HG03103 (cell line): Measurements from ENCODE around the gene FKBP8.
A peak's percentile ranks its signal among the peaks of the same experiment; 100 is the strongest.

ENCODE experiments used
- ATAC-seq: cut with Tn5 transposase; IDR thresholded peaks from one replicate; pipeline ENCODE4 v1.9.1; 2021; ENCODE audit warnings: low read depth; ENCODE audit not compliant: unreplicated experiment

Gene FKBP8

DNA sequence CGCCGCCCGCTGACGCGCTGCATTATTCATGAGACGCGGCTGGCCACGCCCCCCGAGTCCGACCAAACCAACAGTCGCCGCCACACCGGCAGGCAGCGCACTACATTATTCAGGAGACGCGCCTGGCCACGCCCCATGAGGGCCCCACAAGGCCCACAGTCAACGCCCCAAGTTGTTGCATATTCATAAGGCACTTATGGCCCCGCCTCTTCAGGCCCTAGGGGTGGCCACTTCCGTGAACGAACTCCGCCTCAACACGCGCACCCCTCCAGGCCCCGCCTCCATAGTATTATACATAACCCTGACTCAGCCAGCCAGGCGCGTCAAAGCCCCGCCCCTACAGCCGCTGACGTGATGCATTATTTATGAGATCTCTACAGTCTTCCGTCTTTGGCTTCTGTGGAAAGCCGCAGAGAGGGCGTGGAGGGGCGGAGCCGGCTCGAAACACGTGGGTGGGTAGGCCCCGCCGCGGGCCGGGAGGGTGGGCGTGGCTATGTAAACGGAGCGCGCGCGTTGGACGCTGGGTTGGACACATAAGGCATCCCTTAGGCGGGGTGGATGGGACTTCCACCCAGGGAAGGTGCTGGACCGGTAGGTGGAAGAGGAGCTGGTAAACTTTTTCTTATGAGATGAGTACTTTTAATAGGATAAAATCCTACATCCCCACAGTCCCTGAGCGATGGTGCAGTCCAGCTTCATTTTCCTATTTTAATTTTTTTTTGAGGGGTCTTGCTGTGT lies 21.1 kb downstream of the FKBP8 start:
- peak; percentile 78 for ATAC-seq

DNA sequence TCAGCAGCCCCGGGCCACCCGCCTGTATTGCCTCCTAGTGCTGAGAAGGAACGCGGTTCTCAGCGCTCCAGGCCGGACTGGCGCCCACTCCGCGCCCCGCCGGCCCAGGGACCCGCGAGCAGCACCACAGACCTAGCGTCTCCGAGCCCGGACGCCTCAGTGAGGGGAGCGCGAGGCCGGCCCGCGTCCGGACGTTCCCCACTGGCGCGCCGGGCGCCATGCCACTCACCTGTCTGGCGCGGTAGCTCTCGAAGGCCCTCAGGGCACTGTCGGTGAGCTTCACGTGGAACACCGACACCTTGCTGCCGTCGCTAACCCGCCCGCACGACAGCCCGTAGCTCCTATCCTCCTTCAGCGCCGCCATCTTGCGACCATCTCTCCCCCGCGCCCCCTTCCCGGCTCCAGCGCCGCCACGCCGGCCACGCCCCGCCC lies 21.7 kb downstream of the FKBP8 start, which contains the start of gene ELL:
TSS of gene ELL (minus strand) at position 379 of the 432 bp plus-strand sequence. CDS start at position 364, 15 bp downstream.
- ATAC-seq = peak; percentile 6

DNA sequence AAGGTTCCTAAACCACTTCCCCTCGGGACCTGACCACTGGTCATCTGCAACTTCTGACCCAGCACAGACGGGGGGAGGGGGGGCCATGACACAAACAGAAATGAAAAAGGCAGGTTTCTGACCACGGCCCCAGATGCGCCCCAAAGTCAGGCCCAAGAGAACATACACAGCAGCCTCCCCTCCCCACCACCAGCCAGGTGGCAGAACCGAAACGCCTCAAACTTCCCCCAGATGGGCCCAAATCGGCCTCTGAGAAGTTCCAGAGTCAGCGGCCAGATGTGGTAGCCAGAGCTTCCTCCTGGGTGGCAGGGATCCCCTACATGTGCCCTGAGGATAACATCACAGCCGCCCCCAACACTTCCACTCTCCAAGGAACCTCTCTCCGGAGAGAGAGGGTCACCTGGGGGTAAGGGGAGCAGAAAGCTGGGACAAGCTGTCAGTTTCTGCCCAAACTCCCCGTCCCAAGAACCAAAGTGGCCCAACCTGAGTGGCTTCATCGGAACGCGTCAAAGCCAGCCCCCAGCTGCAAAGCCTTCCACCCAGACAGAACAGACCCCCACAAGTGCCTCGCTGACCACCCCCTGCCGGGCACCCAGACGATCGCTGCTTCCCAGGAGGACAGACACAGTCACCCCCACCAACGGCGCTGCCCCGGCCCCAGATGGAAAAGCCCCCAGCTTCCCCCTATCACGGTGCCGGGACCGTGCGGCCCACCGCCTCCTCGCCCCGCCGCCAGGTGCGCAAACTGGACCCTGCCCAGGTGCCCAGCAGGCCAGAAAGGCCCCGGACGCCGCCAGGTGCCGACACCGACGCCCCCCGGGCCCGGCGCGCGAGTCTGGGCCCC lies 22.3 kb downstream of the FKBP8 start:
- no peak for ATAC-seq

DNA sequence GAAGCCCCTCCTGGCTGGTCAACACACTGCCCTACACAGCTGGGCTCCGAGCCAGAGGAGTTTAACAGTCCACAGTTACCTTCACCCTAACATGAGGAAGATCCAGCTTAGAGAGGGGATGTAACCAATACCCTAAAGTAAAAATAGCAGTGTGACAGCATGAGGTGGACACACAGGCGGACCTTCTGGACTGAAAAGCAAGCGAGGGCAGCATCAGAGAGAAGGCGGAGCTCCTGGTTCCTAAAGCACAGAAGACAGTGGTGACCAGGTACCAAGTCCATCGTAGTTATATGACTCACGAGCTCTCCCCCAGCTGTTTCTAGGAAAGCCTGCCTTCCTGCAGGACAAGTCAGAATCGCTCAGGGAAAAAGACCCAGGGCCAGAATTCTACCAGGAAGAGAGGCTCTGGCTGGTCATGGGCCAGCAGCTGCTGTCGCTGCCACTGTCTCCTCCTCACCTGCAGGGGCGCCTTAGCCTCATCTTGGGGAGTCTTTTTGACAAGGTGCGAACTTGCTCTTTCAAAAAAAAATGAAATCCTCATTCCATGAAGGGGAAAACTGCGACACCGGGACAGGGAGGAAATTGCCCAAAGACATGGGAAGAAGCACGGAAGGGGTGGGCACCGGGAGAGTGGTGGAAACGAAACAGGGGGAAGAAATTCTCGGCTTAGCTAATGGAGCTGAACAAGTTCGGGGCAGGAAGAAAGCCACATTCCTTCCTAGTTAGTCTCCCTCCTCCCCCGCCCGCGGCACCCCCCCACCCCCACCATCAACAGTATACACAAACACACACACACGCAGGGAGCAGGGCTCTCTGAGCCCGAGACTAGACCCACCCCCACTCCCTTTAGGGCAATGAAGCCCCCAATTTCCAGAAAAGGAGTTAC lies 23.2 kb downstream of the FKBP8 start:
- no peak for ATAC-seq

DNA sequence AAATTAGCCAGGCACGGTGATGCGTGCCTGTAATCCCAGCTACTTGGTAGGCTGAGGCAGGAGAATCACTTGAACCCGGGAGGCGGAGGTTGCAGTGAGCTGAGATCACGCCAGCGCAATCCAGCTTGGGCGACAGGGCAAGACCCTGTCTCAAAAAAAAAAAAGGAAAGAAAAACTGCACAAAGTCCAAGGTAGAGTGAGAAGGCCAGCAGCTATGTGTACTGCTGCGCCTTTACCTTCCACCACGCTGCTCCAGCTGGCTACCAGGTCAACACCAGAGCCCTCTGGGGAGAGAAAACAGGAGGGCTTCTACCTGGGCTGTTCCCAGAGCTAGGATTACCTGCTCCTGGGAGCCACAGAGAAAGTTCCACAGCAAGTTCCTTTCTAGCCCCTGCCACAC lies 24.7 kb downstream of the FKBP8 start:
- no peak for ATAC-seq

DNA sequence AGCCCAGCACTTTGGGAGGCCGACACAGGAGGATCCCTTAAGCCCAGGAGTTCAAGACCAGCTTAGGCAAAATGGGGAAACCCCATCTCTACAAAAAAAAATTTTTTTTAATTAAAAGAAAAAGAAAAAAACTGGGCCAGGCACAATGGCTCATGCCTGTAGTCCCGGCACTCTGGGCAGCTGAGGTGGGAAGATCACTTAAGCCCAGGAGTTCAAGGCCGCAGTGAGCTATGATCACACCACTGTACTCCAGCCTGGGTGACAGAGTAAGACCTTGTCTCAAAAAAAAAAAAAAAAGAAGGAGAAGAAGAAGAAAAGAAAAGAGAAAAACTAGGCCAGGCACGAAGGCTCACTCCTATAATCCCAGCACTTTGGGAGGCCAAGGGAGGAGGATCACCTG lies 25.8 kb downstream of the FKBP8 start:
- ATAC-seq = no peak

DNA sequence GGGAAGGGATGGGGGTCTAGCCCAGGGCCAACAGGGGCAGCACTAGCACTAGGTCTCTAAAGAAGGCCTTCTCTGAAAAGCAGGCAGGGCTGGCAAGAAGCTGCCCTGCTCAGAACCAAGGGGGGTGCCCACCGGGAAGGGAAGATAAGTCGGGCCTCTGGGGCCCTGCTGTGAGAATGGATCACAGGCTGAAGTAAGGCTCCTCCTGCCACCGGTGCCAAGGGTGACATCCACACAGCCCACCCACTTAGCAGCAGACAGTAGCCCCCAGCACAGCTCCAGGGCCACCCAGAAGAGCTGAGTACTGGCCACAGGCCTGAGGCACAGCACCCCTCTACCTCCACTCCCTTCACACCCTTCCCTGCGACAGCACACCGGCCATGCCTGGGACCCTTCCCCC lies 27.4 kb downstream of the FKBP8 start:
- no peak for ATAC-seq

DNA sequence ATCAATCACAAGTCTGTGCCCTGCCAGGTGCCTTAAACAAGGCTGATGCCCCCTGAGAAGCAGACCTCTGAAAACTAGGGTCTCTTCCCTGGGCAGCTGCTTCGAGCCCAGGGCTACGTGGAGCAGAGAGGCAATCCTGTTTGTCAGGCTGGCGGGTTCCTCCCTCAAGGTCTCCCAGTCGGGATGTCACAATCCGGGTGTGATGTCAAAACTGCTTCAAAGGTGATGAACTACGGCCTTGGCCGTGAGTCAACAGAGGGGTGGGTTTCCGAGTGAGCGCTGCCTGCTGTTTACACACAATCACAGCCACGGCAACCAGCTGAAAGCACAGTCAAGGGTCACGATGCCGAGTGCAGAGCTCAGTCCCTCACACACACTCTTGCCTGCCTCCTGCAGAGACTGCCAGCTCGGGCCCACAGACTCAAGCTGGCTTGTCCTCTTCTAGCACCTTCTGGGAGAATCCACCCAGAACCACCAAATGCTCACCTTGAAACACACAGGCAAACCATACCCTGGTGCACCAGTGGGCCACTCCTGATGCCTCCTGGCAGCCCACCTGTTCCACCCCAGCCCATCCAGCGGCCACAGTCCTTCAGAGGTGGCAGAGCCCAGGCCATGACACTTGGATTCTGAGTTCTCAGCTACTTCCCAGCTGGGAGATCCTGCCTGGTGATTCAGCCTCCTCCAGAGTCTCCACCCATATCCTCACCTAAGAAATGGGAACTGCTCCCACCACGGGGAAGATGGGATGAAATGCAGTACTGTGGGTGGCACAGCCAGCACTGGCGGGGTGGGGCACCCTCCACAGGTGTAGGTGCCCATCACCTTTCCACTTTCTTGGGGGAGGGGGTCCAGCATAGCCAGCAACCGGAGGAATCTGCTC lies 28.3 kb downstream of the FKBP8 start:
- no peak for ATAC-seq

DNA sequence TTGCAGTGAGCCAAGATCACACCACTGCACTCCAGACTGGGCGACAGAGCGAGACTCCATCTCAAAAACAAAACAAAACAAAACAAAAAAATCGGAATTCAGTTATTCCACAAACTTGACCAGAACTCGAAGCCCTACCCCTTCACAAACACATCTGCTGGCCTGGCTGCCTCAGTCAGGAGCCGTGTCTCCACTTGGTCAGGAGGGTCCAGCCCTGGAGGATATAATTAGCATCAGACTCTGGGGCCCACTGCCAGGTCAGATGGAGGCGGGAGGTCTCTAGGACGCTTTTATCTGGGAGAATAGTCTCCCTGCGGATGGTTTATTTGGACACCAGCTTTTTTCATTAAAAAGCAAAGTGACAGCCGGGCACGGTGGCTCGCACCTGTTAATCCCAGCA lies 29.5 kb downstream of the FKBP8 start:
- ATAC-seq = no peak

DNA sequence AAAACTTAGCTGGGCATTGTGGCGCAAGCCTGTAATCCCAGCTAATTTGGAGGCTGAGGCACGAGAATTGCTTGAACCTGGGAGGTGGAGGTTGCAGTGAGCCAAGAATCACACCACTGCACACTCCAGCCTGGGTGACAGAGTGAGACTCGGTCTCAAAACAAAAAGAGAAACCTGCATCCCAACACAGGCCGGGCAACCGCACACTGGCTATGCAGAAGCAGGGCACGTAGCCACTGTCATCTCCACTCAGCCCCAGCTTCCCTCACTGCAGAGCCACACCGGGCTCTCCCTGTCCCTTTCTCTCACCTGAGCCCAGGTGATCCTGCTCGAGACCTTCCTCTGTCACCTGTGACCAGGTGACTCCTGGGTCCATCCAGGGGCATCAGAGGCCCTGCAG lies 33.2 kb downstream of the FKBP8 start:
- no peak for ATAC-seq

DNA sequence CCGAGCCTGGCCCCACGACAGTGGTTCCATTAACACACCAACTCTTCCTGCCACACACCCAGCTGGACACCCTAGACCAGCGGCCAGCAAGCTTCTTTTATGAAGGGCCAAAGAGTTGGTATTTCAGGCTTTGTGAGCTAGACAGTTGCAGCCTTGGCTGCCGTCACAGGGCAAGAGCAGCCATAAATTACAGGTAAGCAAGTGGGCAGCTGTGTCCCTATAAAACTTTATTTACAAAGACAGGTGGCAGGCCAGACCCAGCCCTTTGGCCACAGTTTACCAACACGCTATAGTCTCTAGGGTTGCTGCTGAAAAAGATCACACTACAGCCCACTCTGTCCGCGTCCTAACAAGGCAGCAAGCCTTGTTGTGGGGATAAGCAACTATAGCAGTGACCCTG lies 34.8 kb downstream of the FKBP8 start:
- ATAC-seq = no peak

DNA sequence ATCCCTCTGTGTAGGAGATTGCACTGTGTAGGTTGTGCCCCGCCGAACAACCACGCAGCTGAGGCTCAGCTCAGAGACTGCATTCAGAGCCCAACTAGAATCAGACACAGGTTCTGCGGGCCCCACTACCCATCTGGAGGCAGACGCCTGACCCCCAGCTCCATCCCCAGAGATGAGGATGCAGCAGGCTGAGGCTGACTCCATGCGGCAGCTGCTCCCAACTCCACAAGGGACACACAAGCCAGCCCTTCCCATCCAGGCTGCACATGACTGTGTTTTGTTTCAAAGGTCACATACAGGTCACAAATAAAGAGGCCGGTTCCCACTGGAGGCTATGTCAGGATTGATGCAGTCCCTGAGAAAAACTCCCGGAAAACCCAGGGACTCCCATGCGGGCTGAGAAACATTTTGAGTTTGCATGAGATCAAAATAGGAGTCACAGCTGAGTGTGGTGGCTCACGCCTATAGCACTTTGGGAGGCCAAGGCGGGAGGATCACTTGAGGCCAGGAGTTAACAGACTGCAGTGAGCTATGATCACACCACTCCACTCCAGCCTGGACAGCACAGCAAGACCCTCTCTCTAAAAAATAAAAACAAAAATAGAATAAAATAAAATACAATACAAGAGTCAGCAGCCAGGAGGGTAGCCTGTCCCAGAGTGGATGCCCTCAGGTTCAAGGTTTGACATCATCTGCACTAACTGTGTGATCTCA lies 35.5 kb downstream of the FKBP8 start:
- no peak for ATAC-seq

DNA sequence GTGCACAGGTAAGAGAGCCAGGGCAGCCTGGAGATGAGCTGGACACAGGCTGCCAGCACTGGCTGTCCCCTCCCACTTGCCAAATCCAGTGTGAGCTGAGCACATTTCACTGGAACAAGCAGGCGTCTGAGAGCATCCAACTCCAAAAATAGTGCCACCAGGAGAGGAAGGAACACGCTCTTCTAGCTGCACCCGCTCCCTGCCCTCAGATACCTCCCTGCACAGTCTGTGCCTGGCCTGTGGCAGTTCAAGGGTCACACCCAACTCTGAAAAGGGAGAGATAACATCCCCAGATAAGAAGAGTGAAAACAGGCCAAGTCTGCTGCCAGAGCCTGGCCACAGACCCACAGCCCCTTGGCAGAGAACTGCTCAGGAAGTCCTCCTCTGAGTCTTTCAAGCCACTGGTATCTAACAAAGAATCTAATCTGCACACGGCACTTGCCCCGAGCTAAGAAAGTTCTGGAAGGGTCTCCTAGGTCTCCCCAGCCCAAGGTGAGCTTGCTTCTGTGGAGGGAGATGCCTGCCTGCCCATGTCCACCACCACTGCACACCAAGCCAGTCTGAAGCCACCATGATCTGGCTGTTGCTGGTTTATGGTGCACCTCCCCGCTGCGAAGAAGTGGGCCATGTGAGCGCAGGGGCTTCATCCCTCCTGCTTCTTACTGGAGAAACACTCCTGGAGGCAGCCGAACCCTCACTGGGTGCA lies 36.2 kb downstream of the FKBP8 start:
- no peak for ATAC-seq

DNA sequence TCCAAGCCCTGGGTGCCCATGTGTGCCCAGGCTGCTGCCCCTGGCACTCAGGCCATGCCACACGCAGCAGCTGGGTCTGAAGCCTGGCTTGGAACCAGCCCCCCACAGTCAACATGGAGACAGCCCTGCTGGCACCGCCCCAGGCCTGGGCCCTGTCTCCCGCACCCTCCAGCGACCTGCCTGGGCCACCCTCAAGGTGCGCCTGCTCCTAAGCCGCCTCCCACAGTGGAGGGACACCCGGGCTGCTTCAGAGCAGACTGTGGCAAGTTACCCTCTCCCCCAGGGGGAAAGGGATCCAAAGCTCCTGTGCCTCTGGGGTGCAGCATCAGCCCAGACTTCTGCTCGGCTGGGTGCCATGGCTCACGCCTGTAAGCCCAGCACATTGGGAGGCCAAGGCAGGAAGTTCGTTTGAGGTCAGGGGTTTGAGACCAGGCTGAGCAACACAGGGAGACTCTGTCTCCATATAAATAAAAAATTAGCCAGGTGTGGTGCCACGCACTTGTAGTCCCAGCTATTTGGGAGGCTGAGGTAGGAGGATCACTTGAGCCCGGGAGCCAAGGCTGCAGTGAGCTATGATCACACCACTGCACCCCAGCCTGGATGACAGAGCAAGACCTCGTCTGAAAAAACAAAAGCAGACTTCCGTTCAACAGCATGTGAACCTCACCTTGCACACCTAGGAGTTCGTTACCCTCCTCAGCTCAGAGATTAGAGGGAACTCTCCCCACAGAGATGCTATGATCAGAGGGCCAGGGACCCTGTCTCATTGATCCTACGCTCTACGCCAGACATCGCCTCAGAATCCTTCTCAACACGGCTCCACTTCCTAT lies 37.1 kb downstream of the FKBP8 start:
- no peak for ATAC-seq

DNA sequence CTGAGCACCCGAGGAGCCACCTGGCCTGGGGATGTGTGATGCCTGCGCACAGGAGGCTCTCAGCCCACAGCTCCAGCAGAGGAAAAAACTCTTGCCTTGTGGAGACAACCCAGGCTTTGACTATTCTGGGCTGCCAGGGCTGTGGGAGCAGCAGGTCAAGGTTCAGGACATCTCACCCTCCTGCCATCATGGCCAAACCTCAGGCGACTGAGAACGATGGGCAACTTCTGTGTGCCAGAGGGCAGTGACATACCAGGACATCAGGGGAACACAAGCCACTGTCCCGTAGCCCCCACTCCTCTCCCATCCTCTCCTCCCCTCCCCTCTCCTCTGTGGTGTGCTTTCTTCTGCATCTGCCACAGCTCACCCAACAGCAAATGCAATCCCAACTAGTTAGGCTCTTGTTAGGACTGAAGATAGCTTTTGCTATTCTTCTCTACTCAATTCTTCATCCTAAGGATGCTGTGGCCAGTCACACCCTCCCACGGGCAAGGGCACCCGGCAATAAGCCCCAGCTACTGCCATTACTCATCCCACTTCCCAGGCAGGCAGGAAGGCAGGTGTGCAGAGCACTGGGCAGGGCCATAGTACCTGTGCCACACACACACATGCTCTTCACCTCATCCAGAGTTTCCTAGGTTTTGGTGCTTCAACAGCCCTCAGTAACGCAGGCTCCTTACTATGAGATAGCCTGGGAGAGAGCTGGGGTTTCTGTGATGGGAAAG lies 38.3 kb downstream of the FKBP8 start:
- no peak for ATAC-seq

DNA sequence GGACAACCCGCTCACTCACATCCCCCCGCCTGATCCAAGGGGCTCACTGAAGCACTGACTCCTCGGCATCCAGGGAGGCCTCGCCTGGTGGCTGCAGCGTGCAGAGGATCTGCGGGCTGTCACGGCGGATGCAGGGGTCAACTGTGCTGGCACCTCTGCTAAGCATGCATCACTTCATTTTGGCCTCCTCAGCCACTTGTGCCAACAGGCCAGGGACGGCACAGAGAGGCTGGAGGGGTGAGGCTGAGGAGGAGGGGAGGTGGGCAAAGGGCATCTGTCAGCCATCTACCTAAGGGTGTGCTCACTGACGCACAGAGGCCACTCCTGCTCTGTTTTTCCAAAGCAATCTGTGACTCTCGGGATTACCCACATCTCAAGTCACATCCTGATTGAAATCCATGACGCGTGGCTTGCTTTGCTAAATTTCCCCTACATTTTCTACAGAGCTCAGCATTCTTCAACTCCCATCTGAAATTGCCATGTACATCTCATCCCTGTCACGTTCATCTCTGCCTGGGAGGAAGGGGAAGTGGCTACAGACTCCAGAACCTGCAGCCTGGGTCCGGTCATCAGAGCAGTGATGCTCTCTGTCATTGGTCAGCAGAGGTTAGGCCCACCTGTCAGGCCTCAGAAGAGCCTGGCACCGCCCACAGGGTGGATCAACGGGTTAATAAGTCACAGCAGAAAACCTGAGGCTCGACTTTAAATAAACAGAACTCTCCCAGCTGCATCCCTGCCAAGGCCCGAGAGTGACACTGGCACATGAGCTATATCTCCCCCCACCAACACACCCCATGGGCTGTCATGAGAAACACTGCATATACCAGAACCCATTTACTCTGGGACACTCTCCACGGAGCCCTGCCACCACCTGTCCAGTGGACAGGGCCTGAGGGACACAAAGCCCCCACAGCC lies 39.1 kb downstream of the FKBP8 start:
- no peak for ATAC-seq
